ENCODE results near the gene CR2.
"Not testable (repeated sequence)": the region's sequence is repeated elsewhere in the genome, so short reads cannot be mapped to it uniquely, and the experiment has no call there.

The CR2 gene

GRCh38 chr1:207454046-207454964 is at the start of gene CR2:
Gene CR2, plus strand, starts transcription at chr1:207454328. Its CDS starts 91 bp downstream, at chr1:207454419.
- DNase-seq = peak; percentile 39

GRCh38 chr1:207404849-207405525 is 49.1 kb upstream of the CR2 start:
- peak; percentile 81 for DNase-seq

GRCh38 chr1:207405814-207406213 is 48.3 kb upstream of the CR2 start:
- DNase-seq = no peak

GRCh38 chr1:207407655-207408260 is 46.4 kb upstream of the CR2 start:
- no peak for DNase-seq

GRCh38 chr1:207412845-207413244 is 41.3 kb upstream of the CR2 start:
- no peak for DNase-seq

GRCh38 chr1:207414606-207415108 is 39.5 kb upstream of the CR2 start:
- DNase-seq = no peak

GRCh38 chr1:207417076-207417475 is 37.1 kb upstream of the CR2 start:
- DNase-seq = no peak

GRCh38 chr1:207418351-207418750 is 35.8 kb upstream of the CR2 start:
- no peak for DNase-seq

- DNase-seq = no peak
Observed at GRCh38 chr1:207420109-207420508, 34.0 kb upstream of the CR2 start.

GRCh38 chr1:207421078-207421477 is 33.0 kb upstream of the CR2 start:
- no peak for DNase-seq

GRCh38 chr1:207423560-207424292 is 30.4 kb upstream of the CR2 start:
- no peak for DNase-seq

GRCh38 chr1:207424570-207425131 is 29.5 kb upstream of the CR2 start:
- DNase-seq = no peak

- no peak for DNase-seq
Observed at GRCh38 chr1:207427832-207428585, 26.1 kb upstream of the CR2 start.

GRCh38 chr1:207428783-207429182 is 25.3 kb upstream of the CR2 start:
- no peak for DNase-seq

- DNase-seq = no peak
Observed at GRCh38 chr1:207429963-207430362, 24.2 kb upstream of the CR2 start.

GRCh38 chr1:207430602-207431001 is 23.5 kb upstream of the CR2 start:
- no peak for DNase-seq

GRCh38 chr1:207431508-207431907 is 22.6 kb upstream of the CR2 start:
- DNase-seq = no peak

- DNase-seq = no peak
Observed at GRCh38 chr1:207433435-207433834, 20.7 kb upstream of the CR2 start.

- DNase-seq = not testable (repeated sequence)
Observed at GRCh38 chr1:207436746-207437145, 17.4 kb upstream of the CR2 start.

- no peak for DNase-seq
Observed at GRCh38 chr1:207440626-207441025, 13.5 kb upstream of the CR2 start.

- DNase-seq = no peak
Observed at GRCh38 chr1:207444514-207445217, 9.5 kb upstream of the CR2 start.

All from NCI-H1048 (cell line).